Astrocyte (in vitro differentiated cells and primary cell): ENCODE data around the gene TMEM123. TPM values are rescaled to one million over a fixed set of nuclear protein-coding genes. Genes with fewer than 3 reads are reported as not detected.

Experiments
- DNase-seq: peaks from one replicate; pipeline ENCODE4 v3.0.0-alpha.2; 2010; ENCODE audit warnings: low read depth
- FAIRE-seq: peaks from 2 replicates; lab custom pipeline; 2011; peaks lifted over from hg19 to GRCh38; lab: Jason Lieb, UNC
- H2AFZ ChIP-seq: 2 replicates; pipeline ENCODE4 v1.6.0; 2012; ENCODE audit warnings: low read depth, low read length, inconsistent platforms
- H3K27ac ChIP-seq: 2 replicates; pipeline ENCODE4 v1.5.1; 2011; ENCODE audit warnings: low read depth, low read length, inconsistent platforms
- H3K27me3 ChIP-seq: 2 replicates; pipeline ENCODE4 v1.6.0; 2011; ENCODE audit warnings: low read length, inconsistent platforms; ENCODE audit not compliant: insufficient read depth
- H3K36me3 ChIP-seq: 2 replicates; pipeline ENCODE4 v1.5.1; 2011; ENCODE audit warnings: low read length, inconsistent platforms; ENCODE audit not compliant: insufficient read depth
- H3K4me1 ChIP-seq: 2 replicates; pipeline ENCODE4 v1.5.1; 2011; ENCODE audit warnings: low read length, inconsistent platforms; ENCODE audit not compliant: insufficient read depth
- H3K4me2 ChIP-seq: 2 replicates; pipeline ENCODE4 v1.6.0; 2012; ENCODE audit warnings: low read length, inconsistent platforms
- H3K4me3 ChIP-seq: 2 replicates; pipeline ENCODE4 v1.5.1; 2011; ENCODE audit warnings: low read depth, mild to moderate bottlenecking, low read length, inconsistent platforms; ENCODE audit not compliant: insufficient read depth
- H3K79me2 ChIP-seq: 2 replicates; pipeline ENCODE4 v1.6.0; 2012; ENCODE audit warnings: mild to moderate bottlenecking, low read length, inconsistent platforms; ENCODE audit not compliant: insufficient read depth
- H3K9ac ChIP-seq: 2 replicates; pipeline ENCODE4 v1.6.0; 2012; ENCODE audit warnings: mild to moderate bottlenecking, low read length, inconsistent platforms
- H3K9me3 ChIP-seq: 2 replicates; pipeline ENCODE4 v1.5.1; 2012; ENCODE audit warnings: low read depth, mild to moderate bottlenecking, low read length, inconsistent platforms; ENCODE audit not compliant: insufficient read depth
- H4K20me1 ChIP-seq: 2 replicates; pipeline ENCODE4 v1.6.0; 2012; ENCODE audit warnings: low read length, inconsistent platforms; ENCODE audit not compliant: insufficient read depth
- H3K27ac Mint-ChIP-seq: one replicate; pipeline ENCODE4 v1.8.0; 2021; ENCODE audit warnings: mild to moderate bottlenecking, mixed read lengths; ENCODE audit not compliant: unreplicated experiment
- H3K27me3 Mint-ChIP-seq: one replicate; pipeline ENCODE4 v1.8.0; 2021; ENCODE audit warnings: low read depth, mixed read lengths; ENCODE audit not compliant: unreplicated experiment
- H3K36me3 Mint-ChIP-seq: one replicate; pipeline ENCODE4 v1.8.0; 2021; ENCODE audit warnings: low read depth, mixed read lengths; ENCODE audit not compliant: unreplicated experiment
- H3K4me1 Mint-ChIP-seq: one replicate; pipeline ENCODE4 v1.8.0; 2021; ENCODE audit warnings: low read depth, mixed read lengths; ENCODE audit not compliant: unreplicated experiment
- H3K4me3 Mint-ChIP-seq: one replicate; pipeline ENCODE4 v1.8.0; 2021; ENCODE audit warnings: mild to moderate bottlenecking, moderate library complexity, mixed read lengths; ENCODE audit not compliant: unreplicated experiment
- H3K9me3 Mint-ChIP-seq: one replicate; pipeline ENCODE4 v1.8.0; 2021; ENCODE audit warnings: mild to moderate bottlenecking, mixed read lengths; ENCODE audit not compliant: unreplicated experiment
- EZH2 ChIP-seq: IDR thresholded peaks from 2 replicates; pipeline ENCODE4 v1.6.1; 2012; ENCODE audit warnings: mild to moderate bottlenecking, low read length, inconsistent platforms; ENCODE audit not compliant: insufficient read depth
- total RNA-seq: library from RNA; stranded (reverse); gene quantifications from 2 replicates; pipeline ENCODE4 v1.2.1, GENCODE V29; 2021
- TF ChIP-seq, protein P1 (sequence below): IDR thresholded peaks from 2 replicates; pipeline ENCODE4 v1.5.1; 2011; ENCODE audit warnings: low read depth, mild to moderate bottlenecking, inconsistent platforms, low read length, moderate library complexity; ENCODE audit not compliant: insufficient read depth

Gene TMEM123
- total RNA-seq, 1 donor from 2014 or later: 234 TPM

DNA sequence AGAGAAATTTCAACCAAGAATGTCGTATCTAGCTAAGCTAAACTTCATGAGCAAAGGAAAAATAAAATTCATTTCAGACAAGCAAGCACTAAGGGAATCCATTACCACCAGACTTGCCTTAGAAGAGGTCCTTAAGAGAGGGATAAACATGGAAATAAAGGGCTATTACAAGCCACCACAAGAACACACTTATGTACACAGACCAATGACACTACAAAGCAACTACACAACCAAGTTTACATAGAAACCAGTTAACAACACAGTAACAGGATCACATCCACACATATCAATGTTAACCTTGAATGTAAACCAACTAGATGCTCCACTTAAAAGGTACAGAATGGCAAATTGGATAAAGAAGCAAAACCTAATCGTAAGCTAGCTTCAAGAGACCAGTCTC is 38.0 kb downstream of the TMEM123 start:
- no peak for FAIRE-seq
- Histone ChIP-seq H2AFZ (no peak overlapping the region), H3K9ac (no peak overlapping the region), H3K4me1 (peaks cover 4% of the 10 kb centered on the region), H3K4me3 (no peak overlapping the region), H3K9me3 (no peaks in the 10 kb centered on the region), H3K27ac (no peak overlapping the region), H3K4me2 (no peak overlapping the region), H4K20me1 (peaks cover 61% of the 10 kb centered on the region), H3K27me3 (no peaks in the 10 kb centered on the region), H3K36me3 (no peaks in the 10 kb centered on the region), H3K79me2 (peaks cover 81% of the 10 kb centered on the region)
- Mint-ChIP-seq H3K4me1 (peaks cover 21% of the 10 kb centered on the region), H3K27ac (no peak overlapping the region), H3K9me3 (peaks cover 4% of the 10 kb centered on the region), H3K27me3 (no peaks in the 10 kb centered on the region), H3K36me3 (peaks cover 14% of the 10 kb centered on the region), H3K4me3 (no peak overlapping the region)
- no peak for DNase-seq
- TF ChIP-seq, protein P1, sequence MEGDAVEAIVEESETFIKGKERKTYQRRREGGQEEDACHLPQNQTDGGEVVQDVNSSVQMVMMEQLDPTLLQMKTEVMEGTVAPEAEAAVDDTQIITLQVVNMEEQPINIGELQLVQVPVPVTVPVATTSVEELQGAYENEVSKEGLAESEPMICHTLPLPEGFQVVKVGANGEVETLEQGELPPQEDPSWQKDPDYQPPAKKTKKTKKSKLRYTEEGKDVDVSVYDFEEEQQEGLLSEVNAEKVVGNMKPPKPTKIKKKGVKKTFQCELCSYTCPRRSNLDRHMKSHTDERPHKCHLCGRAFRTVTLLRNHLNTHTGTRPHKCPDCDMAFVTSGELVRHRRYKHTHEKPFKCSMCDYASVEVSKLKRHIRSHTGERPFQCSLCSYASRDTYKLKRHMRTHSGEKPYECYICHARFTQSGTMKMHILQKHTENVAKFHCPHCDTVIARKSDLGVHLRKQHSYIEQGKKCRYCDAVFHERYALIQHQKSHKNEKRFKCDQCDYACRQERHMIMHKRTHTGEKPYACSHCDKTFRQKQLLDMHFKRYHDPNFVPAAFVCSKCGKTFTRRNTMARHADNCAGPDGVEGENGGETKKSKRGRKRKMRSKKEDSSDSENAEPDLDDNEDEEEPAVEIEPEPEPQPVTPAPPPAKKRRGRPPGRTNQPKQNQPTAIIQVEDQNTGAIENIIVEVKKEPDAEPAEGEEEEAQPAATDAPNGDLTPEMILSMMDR: no peak
- TF ChIP-seq EZH2: no peak

- Mint-ChIP-seq H3K4me1 (peaks cover 25% of the 10 kb centered on the region), H3K27ac (no peak overlapping the region), H3K9me3 (peaks cover 4% of the 10 kb centered on the region), H3K4me3 (no peak overlapping the region), H3K36me3 (peaks cover 14% of the 10 kb centered on the region), H3K27me3 (no peaks in the 10 kb centered on the region)
- peaks cover 61% of the 10 kb centered on the region for H4K20me1 ChIP-seq
- H3K27me3 ChIP-seq: no peaks in the 10 kb centered on the region
- H3K9me3 ChIP-seq: no peaks in the 10 kb centered on the region
- H3K4me2 ChIP-seq: no peak overlapping the region
- H3K79me2 ChIP-seq: peaks cover 77% of the 10 kb centered on the region
- FAIRE-seq: no peak
- no peak for DNase-seq
- no peak overlapping the region for H3K9ac ChIP-seq
- H3K4me1 ChIP-seq: peaks cover 4% of the 10 kb centered on the region
- TF ChIP-seq EZH2: no peak
- TF ChIP-seq, protein P1: no peak
- H3K4me3 ChIP-seq: no peak overlapping the region
- no peak overlapping the region for H2AFZ ChIP-seq
- no peaks in the 10 kb centered on the region for H3K36me3 ChIP-seq
- H3K27ac ChIP-seq: no peak overlapping the region
These were observed 39.1 kb downstream of the TMEM123 start for GRCh38 chr11:102413497-102413896.

DNA sequence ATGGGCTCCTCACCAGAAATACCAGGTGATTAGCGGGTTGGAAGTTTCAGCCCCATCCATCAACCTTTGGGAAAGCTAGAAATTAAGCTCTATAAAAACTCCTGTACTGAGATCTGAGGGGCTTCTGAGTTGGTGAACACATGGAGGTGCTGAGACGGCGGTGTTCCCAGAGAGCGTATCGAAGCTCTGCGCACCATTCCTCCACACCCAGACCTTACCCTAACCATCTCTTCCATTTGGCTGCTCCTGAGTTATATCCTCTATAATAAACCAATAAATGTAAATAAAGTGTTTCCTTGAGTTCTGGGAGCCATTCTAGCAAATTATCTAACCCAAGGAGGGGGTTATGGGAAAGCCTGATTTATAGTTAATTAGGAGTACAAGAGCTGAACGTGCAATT is 41.4 kb downstream of the TMEM123 start:
- TF ChIP-seq EZH2: no peak
- TF ChIP-seq, protein P1: no peak
- Mint-ChIP-seq H3K9me3 (peaks cover 2% of the 10 kb centered on the region), H3K4me1 (peaks cover 36% of the 10 kb centered on the region), H3K27ac (no peak overlapping the region), H3K36me3 (peaks cover 9% of the 10 kb centered on the region), H3K4me3 (no peak overlapping the region), H3K27me3 (no peaks in the 10 kb centered on the region)
- Histone ChIP-seq H3K36me3 (no peaks in the 10 kb centered on the region), H3K9me3 (no peaks in the 10 kb centered on the region), H3K27ac (no peak overlapping the region), H3K4me2 (no peak overlapping the region), H3K27me3 (no peaks in the 10 kb centered on the region), H4K20me1 (peaks cover 62% of the 10 kb centered on the region), H2AFZ (no peak overlapping the region), H3K4me1 (peaks cover 4% of the 10 kb centered on the region), H3K4me3 (no peak overlapping the region), H3K9ac (no peak overlapping the region), H3K79me2 (peaks cover 75% of the 10 kb centered on the region)
- DNase-seq: no peak
- FAIRE-seq: no peak
